Measurements from ENCODE around the gene EYA3.

Gene EYA3

DNA sequence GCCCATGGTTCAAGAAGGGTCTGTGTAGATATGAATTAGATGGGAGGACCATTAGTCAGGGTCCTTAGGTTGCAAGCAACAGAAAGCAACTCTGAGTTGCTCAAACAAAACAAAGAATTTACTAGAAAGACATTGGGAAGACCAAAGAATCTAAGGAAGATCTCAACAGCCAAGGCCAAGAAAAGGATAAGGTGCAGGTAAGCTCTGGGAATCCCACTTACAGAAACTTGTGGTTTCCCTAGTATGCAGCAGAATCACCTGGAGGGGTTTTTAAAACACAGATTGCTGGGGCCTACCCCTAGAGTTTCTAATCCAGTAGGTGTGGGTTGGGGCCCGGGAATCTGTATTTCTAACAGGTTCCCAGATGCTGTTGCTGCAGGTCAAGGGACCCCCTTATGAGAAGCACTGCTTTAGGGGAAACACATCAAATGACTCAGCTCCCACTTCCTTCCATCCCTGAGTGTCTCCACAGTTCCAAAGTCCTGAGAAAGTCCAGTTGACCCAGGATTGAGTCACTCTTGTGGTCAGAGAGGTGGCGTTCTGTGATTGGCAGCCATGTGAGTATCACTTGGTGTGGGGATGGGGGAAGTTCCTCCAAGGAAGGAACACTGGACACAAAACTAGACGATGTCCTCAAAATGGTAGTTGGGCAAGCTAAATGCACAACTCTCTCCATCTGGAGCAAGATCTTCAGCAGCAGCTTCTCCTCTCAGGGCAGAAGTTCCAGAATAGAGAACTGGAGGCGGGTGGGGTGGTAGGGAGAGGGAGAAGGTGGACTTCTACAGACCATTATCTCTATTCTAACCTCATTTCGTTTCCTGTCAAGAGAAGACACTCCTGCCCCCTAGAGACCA is 24.2 kb upstream of the EYA3 start:
- DNase-seq (ENCODE audit: low spot score) = peak; percentile 11

DNA sequence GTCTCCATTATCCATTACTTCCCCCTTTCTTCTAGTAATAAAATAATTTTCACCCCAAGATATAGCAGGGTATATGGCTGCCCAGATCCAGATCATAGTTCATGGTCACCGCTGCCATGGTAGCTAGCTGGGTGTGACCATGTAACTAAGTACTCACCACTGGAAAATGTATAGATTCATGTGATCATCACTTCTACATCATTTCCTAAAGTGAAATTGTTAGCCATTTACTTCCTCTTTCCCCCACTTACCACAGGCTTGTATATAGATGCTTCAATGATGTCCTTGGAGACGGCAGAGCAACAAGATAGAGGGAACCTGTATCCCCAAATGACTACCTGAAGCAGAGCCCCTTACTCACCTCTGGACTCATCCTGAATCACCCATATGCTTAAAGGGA is 22.7 kb upstream of the EYA3 start:
- no peak for DNase-seq (ENCODE audit: low spot score)

GRCh38 chr1:28110555-28110954 is 22.1 kb upstream of the EYA3 start:
- DNase-seq (ENCODE audit: low spot score) = no peak

- no peak for DNase-seq (ENCODE audit: low spot score)
These were observed 21.2 kb upstream of the EYA3 start for GRCh38 chr1:28109639-28110038.

DNA sequence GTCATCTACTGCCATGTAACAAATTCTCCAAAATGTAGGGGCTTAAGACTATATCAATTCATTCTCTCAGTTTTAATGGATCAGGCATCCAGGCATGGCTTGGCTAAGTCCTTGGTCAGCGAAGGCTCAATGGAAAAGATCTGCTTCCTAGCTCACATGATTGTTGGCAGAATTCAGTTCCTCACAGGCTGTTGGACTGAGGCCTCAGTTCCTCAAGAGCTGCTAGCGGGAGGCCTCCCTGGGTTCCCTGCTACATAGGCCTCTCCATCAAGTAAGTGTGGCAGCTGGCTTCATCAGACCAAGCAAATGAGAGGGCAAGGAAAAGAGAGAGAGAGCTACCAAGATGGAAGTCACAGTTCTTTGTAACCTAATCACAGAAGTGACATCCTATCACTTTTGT is 19.6 kb upstream of the EYA3 start:
- DNase-seq (ENCODE audit: low spot score) = no peak

GRCh38 chr1:28104866-28105467 is 16.6 kb upstream of the EYA3 start:
- no peak for DNase-seq (ENCODE audit: low spot score)

DNA sequence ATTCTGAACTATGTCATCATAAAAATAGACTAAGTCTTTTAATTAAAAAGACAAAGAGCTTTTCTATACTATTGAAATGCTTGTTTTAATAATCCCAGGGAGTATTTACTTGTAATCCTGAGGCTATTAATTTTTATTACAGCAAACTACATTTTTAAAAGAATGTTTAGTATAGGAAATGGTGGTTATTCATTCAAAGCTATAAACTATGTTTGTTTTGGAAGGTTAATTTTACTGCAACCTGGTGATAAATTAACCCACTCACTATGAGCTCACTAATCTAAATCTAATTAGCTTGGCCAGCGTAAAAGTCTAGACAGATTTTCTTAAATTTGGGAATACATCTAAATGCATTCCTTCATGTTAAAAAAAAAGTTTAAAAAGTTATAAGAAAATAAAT is 13.8 kb upstream of the EYA3 start:
- no peak for DNase-seq (ENCODE audit: low spot score)

DNA sequence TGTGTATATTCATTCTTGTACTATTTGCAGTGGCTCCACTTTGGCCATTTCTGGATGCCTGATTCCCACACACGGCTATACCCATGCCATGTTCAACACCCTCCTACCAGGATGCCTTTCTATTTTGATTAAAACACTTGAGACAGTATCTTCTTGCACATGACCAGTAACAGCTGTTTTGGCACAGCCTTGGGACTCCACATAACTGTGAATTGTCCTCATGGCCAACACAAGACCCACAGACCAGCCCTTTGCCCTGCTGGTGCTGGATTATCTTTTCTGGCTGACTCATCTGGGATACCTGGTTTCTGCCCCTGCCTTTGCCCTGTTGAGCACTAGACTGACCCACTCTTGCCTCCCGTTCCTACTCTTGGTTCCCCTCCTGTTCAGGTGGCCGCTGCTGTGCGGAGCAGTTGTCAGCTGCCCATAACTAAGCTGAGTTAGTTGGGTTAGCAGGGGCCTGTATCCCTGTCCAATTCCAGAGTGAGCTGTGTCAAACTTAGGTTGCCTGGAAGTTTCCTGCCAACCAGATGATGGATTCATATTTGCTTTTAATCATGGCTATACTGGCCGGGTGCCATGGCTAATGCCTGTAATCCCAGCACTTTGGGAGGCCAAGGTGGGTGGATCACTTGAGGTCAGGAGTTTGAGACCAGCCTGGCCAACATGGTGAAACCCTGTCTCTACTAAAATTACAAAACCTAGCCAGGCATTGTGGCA is 10.8 kb upstream of the EYA3 start:
- DNase-seq (ENCODE audit: low spot score) = no peak

- DNase-seq (ENCODE audit: low spot score) = no peak
These were observed 8.7 kb upstream of the EYA3 start for GRCh38 chr1:28097100-28097472.

DNA sequence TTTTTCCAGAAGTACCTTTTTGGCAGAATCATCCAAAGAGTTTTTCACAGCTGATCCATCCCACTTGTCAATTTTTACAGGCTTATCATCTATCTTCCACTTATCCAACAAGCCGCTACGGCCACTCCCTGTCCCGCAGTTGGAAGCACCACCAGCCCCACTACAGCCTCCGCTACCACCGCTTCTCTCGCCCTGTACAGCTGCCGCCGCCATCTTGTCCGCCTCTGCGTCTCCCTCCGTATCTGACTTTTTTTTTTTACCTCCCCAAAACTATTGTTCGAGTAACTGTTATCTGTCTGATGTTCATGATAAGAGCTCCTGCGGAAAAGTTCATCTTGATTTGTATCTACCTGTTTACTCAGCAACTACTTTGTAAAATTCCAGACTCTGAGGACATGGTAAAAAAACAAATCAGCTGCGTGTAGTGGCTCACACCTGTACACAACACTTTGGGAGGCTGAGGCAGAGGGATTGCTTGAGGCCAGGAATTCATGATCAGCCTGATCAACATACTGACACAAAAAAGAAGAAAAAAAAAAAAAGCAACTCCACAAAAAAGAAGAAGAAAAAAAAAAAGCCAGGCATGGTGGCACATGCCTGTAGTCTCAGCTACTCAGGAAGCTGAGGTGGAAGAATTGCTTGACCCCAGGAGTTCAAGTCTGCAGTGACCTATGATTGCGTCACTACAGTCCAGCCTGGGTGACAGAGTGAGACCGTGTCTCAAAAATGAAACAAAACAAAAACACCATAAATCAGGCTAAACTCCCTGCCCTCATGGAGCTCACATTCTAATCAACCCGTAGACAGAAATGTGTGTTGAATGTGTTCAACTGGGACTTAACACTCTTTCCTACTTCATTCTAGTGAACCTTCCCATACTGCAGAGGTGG is 8.0 kb upstream of the EYA3 start:
- DNase-seq (ENCODE audit: low spot score) = no peak

DNA sequence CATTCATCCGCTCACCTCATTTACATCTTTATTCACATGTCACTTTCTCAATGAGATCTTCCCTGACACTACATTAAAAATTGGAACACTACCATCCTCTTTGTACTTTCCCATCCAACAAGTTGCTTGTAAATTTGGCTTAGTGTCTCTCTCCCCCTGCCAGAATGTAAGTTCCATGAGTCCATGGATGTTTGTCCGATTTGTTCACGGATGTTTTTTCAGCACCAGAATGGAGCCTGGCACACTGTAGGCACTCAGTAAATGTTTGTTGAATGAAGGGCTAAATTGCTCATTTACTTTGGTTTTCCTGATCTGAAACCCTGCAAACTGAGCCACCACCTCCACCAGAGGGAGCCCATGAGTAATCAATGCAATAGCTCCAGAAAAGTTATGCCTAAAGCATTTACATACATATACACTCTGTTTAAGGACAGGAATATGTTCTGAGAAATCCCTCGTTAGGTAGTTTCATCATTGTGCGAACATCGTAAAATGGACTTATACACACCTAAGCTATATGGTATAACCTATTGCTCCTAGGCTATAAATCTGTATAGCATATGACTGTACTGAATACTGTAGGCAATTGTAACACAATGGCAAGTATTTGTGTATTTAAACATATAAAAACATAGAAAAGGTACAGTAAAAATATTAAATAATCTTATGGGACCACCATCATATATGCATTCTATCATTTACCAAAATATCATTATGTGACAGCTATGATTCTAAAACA is 2.8 kb upstream of the EYA3 start:
- DNase-seq (ENCODE audit: low spot score) = peak; percentile 65

DNA sequence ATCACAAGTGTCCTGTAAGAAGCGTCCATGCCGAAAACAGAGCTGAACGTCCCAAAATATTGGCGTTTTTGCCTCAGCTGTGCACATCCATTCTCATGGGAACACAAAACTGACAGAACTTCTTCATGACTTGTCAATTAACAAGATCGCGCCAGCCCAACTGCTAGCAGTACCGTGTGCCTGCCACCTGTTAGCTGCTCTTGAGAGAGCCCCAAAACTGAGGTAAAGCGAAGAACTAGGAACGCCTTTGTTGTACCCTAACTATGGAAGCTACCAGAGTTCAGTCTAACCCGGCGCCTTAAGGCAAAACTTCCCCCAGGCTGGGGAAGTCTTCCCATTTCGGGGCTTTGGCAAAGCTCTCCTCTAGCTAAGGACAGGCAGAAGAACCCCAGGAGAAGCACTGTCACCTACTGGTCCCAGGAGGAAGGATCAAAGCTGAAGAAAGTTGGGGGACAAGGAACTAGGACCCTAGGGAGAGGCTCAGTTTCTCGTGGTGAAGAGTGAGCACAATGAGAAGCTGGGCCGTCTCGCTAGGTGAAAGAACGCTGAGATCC is 719 bp downstream of the EYA3 start:
- peak; percentile 9 for DNase-seq (ENCODE audit: low spot score)

GRCh38 chr1:28086651-28087050 is 1.8 kb downstream of the EYA3 start:
- no peak for DNase-seq (ENCODE audit: low spot score)

- no peak for DNase-seq (ENCODE audit: low spot score)
These were observed 3.3 kb downstream of the EYA3 start for GRCh38 chr1:28085129-28085528.

DNA sequence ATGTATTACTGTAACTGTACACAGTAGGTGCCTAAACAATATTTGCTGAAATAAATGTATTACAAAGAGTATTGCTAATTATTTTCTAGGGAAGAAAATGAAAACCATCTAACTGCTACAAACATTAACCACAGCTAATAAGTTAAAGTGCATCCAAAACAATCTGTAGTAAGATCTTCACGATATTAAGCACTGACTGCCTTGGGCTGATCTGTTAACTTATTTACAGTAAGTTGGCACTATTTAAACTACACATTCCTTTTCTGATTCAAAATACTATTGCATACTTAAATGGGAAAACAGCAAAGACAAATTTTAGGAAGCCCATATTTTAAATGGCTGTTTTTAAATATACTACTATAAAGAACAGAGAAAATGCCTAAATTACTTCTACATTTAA is 4.5 kb downstream of the EYA3 start:
- no peak for DNase-seq (ENCODE audit: low spot score)

DNA sequence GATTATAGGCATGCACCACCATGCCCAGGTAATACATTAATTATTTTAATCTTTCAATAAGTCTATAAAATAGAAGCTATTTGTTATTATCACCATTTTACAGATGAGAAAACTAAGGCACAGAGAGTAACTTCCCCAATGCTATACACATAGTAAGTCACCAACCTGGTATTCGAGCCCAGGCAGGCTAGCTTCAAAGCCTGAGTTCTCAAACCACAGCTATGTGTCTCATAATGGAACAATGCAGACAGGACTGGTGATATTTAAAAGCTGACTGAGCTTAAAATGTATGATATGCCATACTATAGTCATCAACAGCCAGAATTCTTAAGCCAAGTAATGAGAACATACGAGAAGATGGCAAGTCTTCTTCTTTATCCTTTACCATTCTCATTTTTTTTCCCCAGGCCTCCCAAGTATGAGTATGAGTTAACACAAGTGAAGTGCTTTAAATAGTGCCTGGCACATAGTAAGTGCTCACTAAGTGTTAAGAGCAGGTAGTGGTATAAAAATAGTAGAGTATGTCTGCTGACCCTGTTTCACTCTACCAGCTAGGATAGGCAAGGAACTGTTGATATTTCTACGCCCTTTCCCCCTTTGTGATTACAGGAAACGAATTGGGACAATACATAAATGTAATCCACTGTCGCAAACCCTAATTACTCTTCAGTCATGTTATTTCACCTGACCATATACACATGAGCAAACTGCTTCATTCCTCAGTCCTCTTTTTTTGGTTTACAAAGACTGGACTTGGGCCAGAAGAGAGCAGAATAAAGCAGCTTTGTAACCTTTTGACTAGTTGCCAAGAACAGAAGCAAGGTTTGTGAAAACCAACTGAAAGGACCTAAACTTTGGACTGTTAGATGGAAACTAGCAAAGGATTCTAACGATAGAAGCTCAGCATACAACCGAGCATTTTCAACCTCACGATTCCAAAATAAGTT is 9.5 kb downstream of the EYA3 start:
- DNase-seq (ENCODE audit: low spot score) = no peak

- no peak for DNase-seq (ENCODE audit: low spot score)
These were observed 10.1 kb downstream of the EYA3 start for GRCh38 chr1:28078262-28078661.

DNA sequence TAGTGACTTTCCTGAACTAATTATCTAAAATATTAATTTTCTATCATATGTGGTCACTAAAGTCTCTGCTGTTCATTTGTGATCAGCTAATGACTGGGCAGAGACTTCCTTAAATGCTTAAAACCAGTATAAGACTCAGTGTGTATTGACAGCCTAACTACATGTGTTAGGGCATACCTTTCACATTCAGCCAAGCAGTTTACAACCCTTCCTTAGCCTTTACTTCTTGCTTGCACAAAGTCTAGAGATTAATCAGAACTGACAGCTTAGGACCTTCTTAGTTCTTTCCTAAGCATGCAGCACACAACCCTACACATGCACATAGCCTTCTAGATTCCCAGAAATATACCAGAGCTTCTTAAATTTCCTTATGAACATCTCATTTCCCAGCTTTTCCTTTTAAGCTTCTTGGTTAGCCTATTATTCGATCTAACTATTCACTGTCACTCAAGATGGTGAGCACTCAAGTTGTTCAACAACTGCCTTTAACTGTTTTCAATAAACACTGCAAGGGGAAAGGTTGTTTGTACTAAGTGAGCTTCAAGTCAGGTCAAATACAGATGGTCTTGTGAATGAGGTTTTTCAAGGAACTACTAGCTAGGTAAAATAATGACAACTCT is 13.4 kb downstream of the EYA3 start:
- no peak for DNase-seq (ENCODE audit: low spot score)

GRCh38 chr1:28073867-28074266 is 14.5 kb downstream of the EYA3 start:
- no peak for DNase-seq (ENCODE audit: low spot score)

GRCh38 chr1:28071813-28072212 is 16.6 kb downstream of the EYA3 start:
- DNase-seq (ENCODE audit: low spot score) = no peak

Data from LoVo (cell line).